ENCODE data around the gene RASL10A. TPM values are rescaled to one million over a fixed set of nuclear protein-coding genes. Genes with fewer than 3 reads are reported as not detected.

Gene RASL10A
- total and polyA plus RNA-seq, 2 experiments from 2014 or later: 0.20 TPM; not detected in 1

GRCh38 chr22:29353286-29353685, 37.8 kb upstream of the RASL10A start:
- no peak overlapping the region for H3K27ac ChIP-seq
- in situ Hi-C loops (cut with MboI): loop anchor here (25.0 kb wide), 1 partner anchor 109 kb away; no protein-coding TSS in a partner anchor
- H3K4me2 ChIP-seq (ENCODE audit: unreplicated experiment): no peak overlapping the region
- H3K27me3 ChIP-seq (replicated peaks; ENCODE audit: insufficient read depth): no peaks in the 10 kb centered on the region
- no peaks in the 10 kb centered on the region for H3F3A ChIP-seq (ENCODE audit: insufficient read depth)
- H3K9ac ChIP-seq: no peak overlapping the region
- no peaks in the 10 kb centered on the region for H3K79me2 ChIP-seq (ENCODE audit: insufficient read depth)
- no peak for DNase-seq
- TF ChIP-seq EZH2 (IDR thresholded peaks at IDR 0.05; ENCODE audit: insufficient read depth, poor library complexity, severe bottlenecking): no peak
- peaks cover 4% of the 10 kb centered on the region; the same call in 1 of the 2 replicates for H3K36me3 ChIP-seq (ENCODE audit: low read depth)
- WGBS, 2 experiments (ENCODE audit: low coverage in 1 of 2, low lambda C conversion rate in 2 of 2, missing lambda C conversion rate in 2 of 2): 97% methylated on average over 11 of the region's 11 CpGs
- H2AFZ ChIP-seq: no peak overlapping the region
- no peaks in the 10 kb centered on the region for H3K4me1 ChIP-seq (ENCODE audit: insufficient read depth)
- no peaks in the 10 kb centered on the region for H3K9me3 ChIP-seq (ENCODE audit: low read depth)
- no peaks in the 10 kb centered on the region for H3K9me2 ChIP-seq (ENCODE audit: insufficient read depth)
- no peak overlapping the region for H3K4me3 ChIP-seq
- no peaks in the 10 kb centered on the region for H4K20me1 ChIP-seq (ENCODE audit: insufficient read depth)

- no peaks in the 10 kb centered on the region for H3K79me2 ChIP-seq (ENCODE audit: insufficient read depth)
- in situ Hi-C loops (cut with MboI): loop anchor here (25.0 kb wide), 1 partner anchor 110 kb away; no protein-coding TSS in a partner anchor
- H3K9ac ChIP-seq: no peak overlapping the region
- 94 to 98% methylated on average over 9 of the region's 9 CpGs for WGBS, 2 experiments (ENCODE audit: low coverage in 1 of 2, low lambda C conversion rate in 2 of 2, missing lambda C conversion rate in 2 of 2)
- H3K9me2 ChIP-seq (ENCODE audit: insufficient read depth): no peaks in the 10 kb centered on the region
- peaks cover 5% of the 10 kb centered on the region; the same call in 1 of the 2 replicates for H3K36me3 ChIP-seq (ENCODE audit: low read depth)
- H3K4me1 ChIP-seq (ENCODE audit: insufficient read depth): no peaks in the 10 kb centered on the region
- no peaks in the 10 kb centered on the region for H3K9me3 ChIP-seq (ENCODE audit: low read depth)
- TF ChIP-seq EZH2 (IDR thresholded peaks at IDR 0.05; ENCODE audit: insufficient read depth, poor library complexity, severe bottlenecking) (no peak), EZH2phosphoT487 (IDR thresholded peaks at IDR 0.05; ENCODE audit: insufficient read depth, low read depth) (no peak)
- H3F3A ChIP-seq (ENCODE audit: insufficient read depth): no peaks in the 10 kb centered on the region
- H3K27me3 ChIP-seq (replicated peaks; ENCODE audit: insufficient read depth): no peaks in the 10 kb centered on the region
- H3K4me2 ChIP-seq (ENCODE audit: unreplicated experiment): no peak overlapping the region
- DNase-seq: no peak
- no peak overlapping the region for H2AFZ ChIP-seq
- no peak overlapping the region for H3K27ac ChIP-seq
- H4K20me1 ChIP-seq (ENCODE audit: insufficient read depth): no peaks in the 10 kb centered on the region
- H3K4me3 ChIP-seq: no peak overlapping the region
These were observed 37.3 kb upstream of the RASL10A start for GRCh38 chr22:29352778-29353177.

DNA sequence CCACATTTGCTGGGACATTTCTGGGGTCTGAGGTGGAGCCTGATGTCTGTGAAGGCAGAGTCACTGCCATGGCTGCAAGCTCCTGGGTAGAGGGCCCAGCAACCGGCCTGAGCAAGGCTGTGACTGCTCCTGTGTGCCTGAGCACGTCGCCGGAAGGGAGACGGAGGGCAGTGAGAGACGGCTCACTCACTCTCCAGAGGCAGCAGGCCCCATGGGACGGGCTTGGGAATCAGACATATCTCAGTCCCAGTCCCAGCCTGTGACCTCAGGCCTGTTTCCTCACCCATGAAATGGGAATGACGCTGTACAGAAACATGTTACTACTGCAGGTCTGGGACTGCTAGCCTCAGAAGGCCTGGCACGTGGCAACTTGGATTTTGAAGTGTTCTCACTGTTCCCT, 36.4 kb upstream of the RASL10A start:
- H3K9ac ChIP-seq: no peak overlapping the region

DNA sequence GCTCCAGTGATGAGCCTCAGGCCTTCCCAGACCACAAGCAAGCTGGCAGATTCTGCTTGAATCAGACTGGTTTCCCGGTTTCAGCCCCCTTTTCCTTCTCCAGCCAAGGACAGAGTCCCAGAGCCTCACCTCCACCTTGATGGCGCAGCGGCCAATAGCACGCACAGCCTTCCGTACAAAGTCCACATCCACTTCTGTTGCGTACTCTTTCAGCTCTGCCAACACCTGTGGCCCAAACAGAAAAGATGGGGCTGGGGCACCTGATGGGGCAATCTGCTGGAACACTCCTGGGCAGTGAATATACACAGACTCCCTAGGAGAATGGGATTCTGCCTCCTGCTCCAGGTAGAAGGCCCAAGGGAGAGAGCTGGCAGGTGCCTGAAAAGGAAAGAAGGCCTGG, 35.5 kb upstream of the RASL10A start:
- Histone ChIP-seq H3K79me2 (ENCODE audit: insufficient read depth) (no peaks in the 10 kb centered on the region), H3K27ac (no peak overlapping the region), H3K27me3 (replicated peaks; ENCODE audit: insufficient read depth) (no peaks in the 10 kb centered on the region), H2AFZ (no peak overlapping the region), H4K20me1 (ENCODE audit: insufficient read depth) (no peaks in the 10 kb centered on the region), H3F3A (ENCODE audit: insufficient read depth) (no peaks in the 10 kb centered on the region; the same call in 1 of the 2 replicates), H3K9me3 (ENCODE audit: low read depth) (no peaks in the 10 kb centered on the region), H3K4me3 (no peak overlapping the region), H3K9me2 (ENCODE audit: insufficient read depth) (no peaks in the 10 kb centered on the region), H3K36me3 (ENCODE audit: low read depth) (peaks cover 7% of the 10 kb centered on the region; the same call in 1 of the 2 replicates), H3K9ac (no peak overlapping the region), H3K4me2 (ENCODE audit: unreplicated experiment) (no peak overlapping the region), H3K4me1 (ENCODE audit: insufficient read depth) (no peaks in the 10 kb centered on the region)
- TF ChIP-seq EZH2 (IDR thresholded peaks at IDR 0.05; ENCODE audit: insufficient read depth, poor library complexity, severe bottlenecking): no peak
- no peak for TF ChIP-seq EZH2phosphoT487 (IDR thresholded peaks at IDR 0.05; ENCODE audit: insufficient read depth, low read depth)
- WGBS, 2 experiments (ENCODE audit: low coverage in 1 of 2, low lambda C conversion rate in 2 of 2, missing lambda C conversion rate in 2 of 2): 98 to 100% methylated on average over 6 of the region's 6 CpGs
- in situ Hi-C loops (cut with MboI): loop anchor here (25.0 kb wide), 1 partner anchor 111 kb away; no protein-coding TSS in a partner anchor
- no peak for DNase-seq

More for the DNA sequence above, 36.4 kb upstream of the RASL10A start:
- Histone ChIP-seq H3K27me3 (replicated peaks; ENCODE audit: insufficient read depth) (no peaks in the 10 kb centered on the region), H3K9me2 (ENCODE audit: insufficient read depth) (no peaks in the 10 kb centered on the region), H2AFZ (no peak overlapping the region), H3K4me2 (ENCODE audit: unreplicated experiment) (no peak overlapping the region), H3K4me3 (no peak overlapping the region), H3K27ac (no peak overlapping the region), H3K36me3 (ENCODE audit: low read depth) (peaks cover 5% of the 10 kb centered on the region; the same call in 1 of the 2 replicates), H3K9me3 (ENCODE audit: low read depth) (no peaks in the 10 kb centered on the region), H4K20me1 (ENCODE audit: insufficient read depth) (no peaks in the 10 kb centered on the region), H3K4me1 (ENCODE audit: insufficient read depth) (no peaks in the 10 kb centered on the region), H3K79me2 (ENCODE audit: insufficient read depth) (no peaks in the 10 kb centered on the region), H3F3A (ENCODE audit: insufficient read depth) (no peaks in the 10 kb centered on the region)
- 95% methylated on average over 9 of the region's 9 CpGs for WGBS, 2 experiments (ENCODE audit: low coverage in 1 of 2, low lambda C conversion rate in 2 of 2, missing lambda C conversion rate in 2 of 2)
- DNase-seq: no peak
- in situ Hi-C loops (cut with MboI): loop anchor here (25.0 kb wide), 1 partner anchor 110 kb away; no protein-coding TSS in a partner anchor
- TF ChIP-seq EZH2phosphoT487 (IDR thresholded peaks at IDR 0.05; ENCODE audit: insufficient read depth, low read depth) (no peak), EZH2 (IDR thresholded peaks at IDR 0.05; ENCODE audit: insufficient read depth, poor library complexity, severe bottlenecking) (no peak)

Measured in GM23248 (cell line).